ENCODE measurements around the gene SIRT4.
A peak's percentile ranks its signal among the peaks of the same experiment; 100 is the strongest.

SIRT4 gene

GRCh38 chr12:120278137-120279069, 23.7 kb upstream of the SIRT4 start:
- DNase-seq (ENCODE audit: low read depth) = no peak

- no peak for DNase-seq (ENCODE audit: low read depth)
Observed at GRCh38 chr12:120283318-120283717, 18.8 kb upstream of the SIRT4 start.

- no peak for DNase-seq (ENCODE audit: low read depth)
Observed at GRCh38 chr12:120284381-120284780, 17.7 kb upstream of the SIRT4 start.

- DNase-seq (ENCODE audit: low read depth) = no peak
Observed at GRCh38 chr12:120286768-120287490, 15.2 kb upstream of the SIRT4 start.

GRCh38 chr12:120287491-120287890, 14.6 kb upstream of the SIRT4 start:
- DNase-seq (ENCODE audit: low read depth) = no peak

GRCh38 chr12:120290609-120291305, 11.4 kb upstream of the SIRT4 start:
- DNase-seq (ENCODE audit: low read depth) = no peak

GRCh38 chr12:120292411-120292660, 9.8 kb upstream of the SIRT4 start:
- no peak for DNase-seq (ENCODE audit: low read depth)

GRCh38 chr12:120292661-120293531, 9.2 kb upstream of the SIRT4 start, which contains the start of gene RNU4-1:
RNU4-1 (minus strand) TSS chr12:120293237.
- DNase-seq (ENCODE audit: low read depth) = peak; percentile 78

GRCh38 chr12:120314220-120314619, 12.1 kb downstream of the SIRT4 start:
- no peak for DNase-seq (ENCODE audit: low read depth)

- no peak for DNase-seq (ENCODE audit: low read depth)
Observed at GRCh38 chr12:120316798-120317223, 14.7 kb downstream of the SIRT4 start.

- peak; percentile 94 for DNase-seq (ENCODE audit: low read depth)
Observed at GRCh38 chr12:120317224-120318105, 15.3 kb downstream of the SIRT4 start.

GRCh38 chr12:120321382-120322202, 19.5 kb downstream of the SIRT4 start:
- DNase-seq (ENCODE audit: low read depth) = no peak

- no peak for DNase-seq (ENCODE audit: low read depth)
Observed at GRCh38 chr12:120323772-120324171, 21.7 kb downstream of the SIRT4 start.

- no peak for DNase-seq (ENCODE audit: low read depth)
Observed at GRCh38 chr12:120324841-120325417, 22.8 kb downstream of the SIRT4 start.

GRCh38 chr12:120327593-120327992, 25.5 kb downstream of the SIRT4 start, which contains the start of gene PLA2G1B:
PLA2G1B (minus strand) TSS chr12:120327779; CDS start chr12:120327753, 26 bp downstream.
- DNase-seq (ENCODE audit: low read depth) = no peak

GRCh38 chr12:120328228-120328627, 26.1 kb downstream of the SIRT4 start:
- no peak for DNase-seq (ENCODE audit: low read depth)

GRCh38 chr12:120331390-120331789, 29.3 kb downstream of the SIRT4 start:
- no peak for DNase-seq (ENCODE audit: low read depth)

GRCh38 chr12:120332041-120332440, 29.9 kb downstream of the SIRT4 start:
- DNase-seq (ENCODE audit: low read depth) = no peak

GRCh38 chr12:120332523-120332922, 30.4 kb downstream of the SIRT4 start:
- DNase-seq (ENCODE audit: low read depth) = no peak
